Globus pallidus (tissue), 1 donor: Measurements from ENCODE around the gene KIF5A.
"Not testable (repeated sequence)": the region's sequence is repeated elsewhere in the genome, so short reads cannot be mapped to it uniquely, and the experiment has no call there.

Experiments
- DNase-seq: peaks from one replicate; pipeline ENCODE4 v3.0.0-alpha.2; 2015; ENCODE audit warnings: low spot score

Gene KIF5A

GRCh38 chr12:57584050-57584449 is 34.2 kb downstream of the KIF5A start:
- DNase-seq: no peak

DNA sequence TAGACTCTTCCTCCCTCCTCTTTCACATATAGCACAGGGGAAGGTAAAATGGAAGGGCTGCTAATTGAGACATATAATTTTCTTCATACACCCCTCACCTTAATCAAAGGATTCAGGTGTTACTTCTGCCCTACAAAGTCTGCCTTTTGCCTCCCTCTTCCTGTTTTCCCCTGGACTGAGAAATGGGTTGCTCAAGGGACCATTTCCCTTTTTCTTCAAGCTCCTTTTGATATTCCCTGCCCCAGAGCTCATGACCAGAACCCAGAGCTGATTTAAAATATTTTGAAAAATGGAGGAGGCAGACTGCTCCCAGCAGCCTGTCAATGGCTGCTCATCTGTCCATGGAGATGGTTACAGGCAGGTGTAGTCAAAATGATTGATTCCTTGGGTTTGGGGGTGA is 34.8 kb downstream of the KIF5A start:
- DNase-seq: no peak

- no peak for DNase-seq
Measured at GRCh38 chr12:57585156-57585555, 35.3 kb downstream of the KIF5A start.

DNA sequence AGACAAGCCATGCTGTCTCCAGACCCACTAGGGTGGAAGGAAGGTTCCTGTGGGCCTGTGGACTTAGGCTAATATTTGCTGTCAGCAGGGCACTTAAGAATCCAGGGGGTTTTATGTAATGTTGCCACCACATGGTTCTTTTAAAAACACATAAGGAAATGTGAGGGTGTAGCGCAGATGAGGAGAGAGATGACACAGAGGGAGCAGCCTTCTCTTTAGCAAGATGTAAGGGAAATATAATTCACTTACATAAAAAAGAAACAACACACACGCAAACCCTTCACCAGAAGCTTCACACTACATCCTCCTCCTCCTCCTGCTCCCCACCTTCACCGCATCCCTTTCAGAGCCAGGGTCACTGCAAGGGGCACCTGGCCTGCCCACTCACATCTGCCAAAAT is 36.3 kb downstream of the KIF5A start:
- no peak for DNase-seq

GRCh38 chr12:57586832-57587429 is 37.1 kb downstream of the KIF5A start:
- DNase-seq: no peak

DNA sequence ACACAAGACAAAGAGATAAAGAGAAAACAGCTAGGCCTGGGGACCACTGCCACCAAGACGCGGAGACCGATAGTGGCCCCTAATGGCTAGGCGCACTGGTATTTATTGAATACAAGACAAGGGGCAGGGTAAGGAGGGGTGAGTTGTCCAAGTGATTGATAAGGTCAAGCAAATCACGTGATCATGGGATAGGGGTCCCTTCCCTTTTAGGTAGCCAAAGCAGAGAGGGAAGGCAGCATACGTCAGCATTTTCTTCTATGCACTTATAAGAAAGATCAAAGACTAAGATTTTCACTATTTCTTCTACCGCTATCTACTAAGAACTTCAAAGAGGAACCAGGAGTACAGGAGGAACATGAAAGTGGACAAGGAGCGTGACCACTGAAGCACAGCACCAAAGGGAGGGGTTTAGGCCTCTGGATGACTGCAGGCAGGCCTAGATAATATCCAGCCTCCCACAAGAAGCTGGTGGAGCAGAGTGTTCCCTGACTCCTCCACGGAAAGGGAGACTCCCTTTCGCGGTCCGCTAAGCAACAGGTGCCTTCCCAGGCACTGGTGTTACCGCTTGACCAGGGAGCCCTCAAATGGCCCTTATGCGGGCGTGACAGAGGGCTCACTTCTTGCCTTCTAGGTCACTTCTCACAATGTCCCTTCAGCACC is 39.2 kb downstream of the KIF5A start:
- DNase-seq: not testable (repeated sequence)

DNA sequence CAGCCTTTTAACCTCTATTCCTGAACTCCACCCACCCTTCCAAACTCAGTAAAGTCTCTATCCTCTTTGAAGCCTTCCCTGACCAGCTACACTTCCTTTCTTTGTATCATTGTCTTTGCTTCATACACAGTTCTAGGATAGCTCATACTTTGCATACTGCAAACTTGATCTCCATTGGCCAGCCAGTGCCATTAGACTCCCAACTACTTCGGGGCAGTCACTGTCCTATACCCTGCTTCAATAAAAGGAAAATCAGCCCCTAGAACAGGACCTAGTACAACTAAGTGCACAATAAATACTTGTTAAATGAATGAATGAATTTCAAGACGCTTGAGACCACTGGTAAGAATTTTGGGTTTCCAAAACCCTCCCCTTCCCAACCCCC is 40.6 kb downstream of the KIF5A start:
- DNase-seq: no peak

GRCh38 chr12:57590864-57591781 is 41.3 kb downstream of the KIF5A start, which contains the start of gene PIP4K2C:
Gene PIP4K2C (plus strand): TSS chr12:57591192. CDS start chr12:57591290, 98 bp downstream.
- peak; percentile 74 for DNase-seq

- no peak for DNase-seq
Measured at GRCh38 chr12:57591782-57592325, 42.0 kb downstream of the KIF5A start.

GRCh38 chr12:57592551-57593165 is 42.8 kb downstream of the KIF5A start:
- DNase-seq: no peak

DNA sequence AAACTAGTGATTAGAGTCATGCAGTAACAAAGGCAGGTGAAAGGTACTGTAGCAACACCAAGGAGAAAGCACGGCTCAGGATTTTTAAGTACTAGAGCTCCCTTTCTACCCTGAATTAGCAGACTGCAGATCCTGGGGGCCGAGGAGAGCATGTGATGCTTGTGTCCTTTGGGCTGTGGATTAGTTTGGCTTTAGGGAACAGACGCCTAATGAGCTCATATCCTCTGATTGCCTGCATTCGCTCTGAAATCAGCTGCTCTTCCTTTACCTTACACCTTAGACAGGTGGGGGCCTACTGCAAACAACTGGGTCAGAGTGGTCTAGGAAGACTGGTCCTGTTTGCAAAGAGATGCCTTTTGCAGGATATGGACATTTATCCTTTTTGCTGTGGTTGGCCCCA is 43.3 kb downstream of the KIF5A start:
- no peak for DNase-seq

- DNase-seq: no peak
Measured at GRCh38 chr12:57600395-57600794, 50.6 kb downstream of the KIF5A start.

DNA sequence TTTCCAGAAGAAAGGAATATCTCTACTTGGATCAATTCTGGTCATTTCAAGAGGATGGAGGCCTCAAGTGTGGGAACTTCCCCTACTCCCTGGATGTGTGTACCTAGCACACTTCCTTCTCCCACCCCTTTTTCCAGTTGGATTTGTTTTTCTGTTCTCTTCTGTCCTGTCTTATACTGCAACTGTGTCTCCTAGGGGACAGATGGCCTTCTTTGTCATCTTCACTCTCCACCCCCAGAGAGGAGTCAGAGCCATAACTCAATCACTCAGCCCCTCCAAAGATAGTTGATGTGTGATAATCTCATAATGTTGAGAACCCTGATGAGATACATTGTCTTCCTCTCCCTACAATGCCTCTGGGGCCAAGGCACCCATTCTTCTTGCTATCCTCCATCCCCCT is 52.7 kb downstream of the KIF5A start:
- no peak for DNase-seq

GRCh38 chr12:57603324-57603723 is 53.5 kb downstream of the KIF5A start:
- DNase-seq: no peak

GRCh38 chr12:57603815-57604453 is 54.1 kb downstream of the KIF5A start:
- peak; percentile 45 for DNase-seq

DNA sequence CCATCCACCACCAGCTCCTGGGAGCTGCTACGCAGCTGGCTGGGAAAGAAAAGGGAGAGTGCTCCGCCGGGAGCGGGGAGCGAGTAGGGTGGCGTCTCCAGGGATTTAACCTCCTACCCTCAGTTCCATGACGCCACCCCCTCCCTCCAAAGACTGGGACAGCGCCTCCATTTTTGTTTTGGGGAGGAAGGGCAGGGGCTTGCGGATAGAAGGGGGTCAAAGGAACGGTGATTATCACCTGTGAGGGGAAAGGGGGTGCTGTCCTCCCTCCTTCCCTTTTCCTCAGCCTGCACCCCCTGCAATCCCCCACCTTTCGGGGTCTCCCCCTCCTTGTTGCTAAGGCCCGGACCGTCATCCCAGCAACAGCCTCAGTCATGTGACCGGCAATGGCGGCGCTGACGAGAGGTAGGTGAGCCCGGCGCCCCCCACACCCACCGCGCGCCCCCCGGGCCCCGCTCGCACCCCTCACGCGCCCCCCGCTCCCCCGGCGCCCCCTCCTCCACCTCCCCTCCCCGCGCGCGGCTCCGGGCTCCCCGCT is 54.7 kb downstream of the KIF5A start, which contains the start of gene DTX3:
TSS of gene DTX3 (plus strand) at position 371 of the 538 bp plus-strand sequence. CDS start 1,694 bp downstream, outside the sequence.
- DNase-seq: peak; percentile 73

GRCh38 chr12:57604992-57605810 is 55.4 kb downstream of the KIF5A start:
- peak; percentile 33 for DNase-seq

DNA sequence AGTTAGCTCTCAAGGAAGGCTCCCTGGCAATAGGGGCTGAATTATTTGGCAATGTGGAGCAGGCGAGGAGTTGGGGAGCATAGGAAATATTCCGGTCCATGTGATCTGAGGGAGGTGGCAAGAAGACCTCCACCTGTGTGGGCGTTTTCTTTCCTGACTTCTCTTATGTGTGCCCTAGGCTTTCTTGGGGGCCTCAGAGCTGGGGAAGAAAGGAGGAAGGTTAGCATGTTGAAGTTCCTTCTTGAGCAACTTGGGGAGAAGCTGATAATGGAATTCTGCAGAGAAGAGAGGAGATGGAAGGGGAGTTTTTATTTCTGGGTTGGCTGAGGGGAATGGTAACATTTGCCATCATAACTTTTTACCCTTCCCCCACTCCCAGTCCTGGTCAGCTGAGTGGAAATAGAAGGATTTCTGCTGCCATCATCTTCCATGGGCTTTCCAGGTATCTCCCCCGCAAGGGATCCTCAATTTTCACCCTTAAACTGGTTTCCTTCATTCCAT is 56.0 kb downstream of the KIF5A start:
- no peak for DNase-seq

- DNase-seq: no peak
Measured at GRCh38 chr12:57606399-57606798, 56.6 kb downstream of the KIF5A start.

- no peak for DNase-seq
Measured at GRCh38 chr12:57606821-57607220, 57.0 kb downstream of the KIF5A start.
